ENCODE measurements around the gene FGF3. TPM values are rescaled to one million over a fixed set of nuclear protein-coding genes. Genes with fewer than 3 reads are reported as not detected.

FGF3 gene
- total and polyA plus RNA-seq, 10 of the 15 experiments (the other 5 are each of a cell fraction or from before 2014, with no cell fraction given), result not detected

DNA sequence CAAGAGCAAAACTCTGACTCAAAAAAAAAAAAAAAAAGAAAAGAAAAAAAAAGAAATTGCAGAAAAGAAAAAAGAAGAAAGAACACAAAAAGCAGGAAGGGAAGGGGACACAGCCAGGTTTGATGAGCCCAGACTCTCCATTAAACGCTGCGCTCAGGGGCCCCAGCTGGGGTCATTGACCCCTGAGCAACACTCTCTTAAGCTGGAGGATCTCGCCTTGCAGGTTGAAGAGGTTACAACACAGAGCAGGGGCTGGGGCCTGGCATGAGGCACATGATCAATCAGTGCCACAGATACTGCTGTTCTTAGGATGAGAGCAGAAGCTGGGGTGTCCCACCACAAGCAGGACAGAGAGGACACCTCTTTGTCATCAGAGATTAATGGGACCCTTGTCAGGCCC, 7.8 kb downstream of the FGF3 start (continued):
- TF ChIP-seq HDAC2 (IDR thresholded peaks at IDR 0.05) (no peak), GATAD2B (conservative IDR thresholded peaks at IDR 0.05; ENCODE audit: low read depth) (no peak), RCOR1 (conservative IDR thresholded peaks at IDR 0.05; ENCODE audit: low read depth, low read length) (no peak), ATF7 (IDR thresholded peaks at IDR 0.05; ENCODE audit: low read depth) (no peak)

GRCh38 chr11:69810289-69811118, 8.7 kb downstream of the FGF3 start:
- Histone ChIP-seq H3K4me1 (ENCODE audit: control insufficient read depth, insufficient read depth, low read length) (no peaks in the 10 kb centered on the region), H3K27me3 (replicated peaks in 1 of 2; ENCODE audit: control insufficient read depth in 2 of 2, insufficient read depth in 2 of 2, low read length in 1 of 2) (peaks cover 0 to 2% of the 10 kb centered on the region in 2 experiments; a peak in 2 of 4 replicates), H3K9me3 (replicated peaks; ENCODE audit: control insufficient read depth, insufficient read depth, low read length) (no peaks in the 10 kb centered on the region), H3K36me3 (ENCODE audit: control insufficient read depth in 2 of 2, insufficient read depth in 2 of 2, low read length in 1 of 2) (no peaks in the 10 kb centered on the region), H3K4me3 (no peak overlapping the region), H3K27ac (ENCODE audit: control insufficient read depth, insufficient read depth) (no peak overlapping the region), H3K4me2 (ENCODE audit: control insufficient read depth, insufficient read depth) (no peak overlapping the region), H4K20me1 (ENCODE audit: control insufficient read depth, insufficient read depth) (no peaks in the 10 kb centered on the region), H2AFZ (ENCODE audit: control insufficient read depth, low read depth, low read length) (no peak overlapping the region), H3K9ac (ENCODE audit: control insufficient read depth, insufficient read depth, low read length) (no peak overlapping the region), H3K79me2 (ENCODE audit: control insufficient read depth, insufficient read depth, low read length) (no peaks in the 10 kb centered on the region)
- in situ Hi-C loops (cut with MboI), result no loop called here
- no peak for ATAC-seq
- RAD21 ChIA-PET (ENCODE audit: unreplicated experiment), result no interaction called here
- no peak for FAIRE-seq
- BruUV-seq (replicated peaks), result no TSS peak
- DNase-seq (ENCODE audit: low read depth, low spot score), result no peak
- CTCF ChIA-PET, result no interaction called here
- no peak for TF ChIP-seq TAF1 (IDR thresholded peaks at IDR 0.05; ENCODE audit: borderline replicate concordance, low read depth, low read length)
- SMC1A ChIA-PET (ENCODE audit: uncharacterized antibody, unreplicated experiment), result no interaction called here
- POLR2A ChIA-PET, result no interaction called here
- 49% methylated on average over 29 of the region's 39 CpGs for WGBS (ENCODE audit: insufficient coverage, insufficient replicate concordance, low lambda C conversion rate, missing lambda C conversion rate)
- intact Hi-C loops (cut with micrococcal nuclease; ENCODE audit: unreplicated experiment), result no loop called here

GRCh38 chr11:69808667-69809086, 10.5 kb downstream of the FGF3 start:
- H3K9ac ChIP-seq (ENCODE audit: control insufficient read depth, insufficient read depth, low read length), result no peak overlapping the region
- no peak overlapping the region for H2AFZ ChIP-seq (ENCODE audit: control insufficient read depth, low read depth, low read length)
- H3K27me3 ChIP-seq (replicated peaks in 1 of 2; ENCODE audit: control insufficient read depth in 2 of 2, insufficient read depth in 2 of 2, low read length in 1 of 2), result peaks cover 0 to 2% of the 10 kb centered on the region in 2 experiments; a peak in 2 of 4 replicates
- H3K4me1 ChIP-seq (ENCODE audit: control insufficient read depth, insufficient read depth, low read length), result no peaks in the 10 kb centered on the region
- ATAC-seq (no peak), FAIRE-seq (no peak), DNase-seq (ENCODE audit: low read depth, low spot score) (no peak)
- ChIA-PET POLR2A (no interaction called here), SMC1A (ENCODE audit: uncharacterized antibody, unreplicated experiment) (no interaction called here), CTCF (no interaction called here), RAD21 (ENCODE audit: unreplicated experiment) (no interaction called here)
- BruUV-seq (replicated peaks), result no TSS peak
- in situ Hi-C loops (cut with MboI), result no loop called here
- intact Hi-C loops (cut with micrococcal nuclease; ENCODE audit: unreplicated experiment), result no loop called here
- H3K4me2 ChIP-seq (ENCODE audit: control insufficient read depth, insufficient read depth), result no peak overlapping the region
- H3K79me2 ChIP-seq (ENCODE audit: control insufficient read depth, insufficient read depth, low read length), result no peaks in the 10 kb centered on the region
- 22% methylated on average over 7 of the region's 7 CpGs for WGBS (ENCODE audit: insufficient coverage, insufficient replicate concordance, low lambda C conversion rate, missing lambda C conversion rate)
- H3K4me3 ChIP-seq, result no peak overlapping the region
- no peaks in the 10 kb centered on the region for H4K20me1 ChIP-seq (ENCODE audit: control insufficient read depth, insufficient read depth)
- no peaks in the 10 kb centered on the region for H3K36me3 ChIP-seq (ENCODE audit: control insufficient read depth in 2 of 2, insufficient read depth in 2 of 2, low read length in 1 of 2)
- H3K27ac ChIP-seq (ENCODE audit: control insufficient read depth, insufficient read depth), result no peak overlapping the region
- H3K9me3 ChIP-seq (replicated peaks; ENCODE audit: control insufficient read depth, insufficient read depth, low read length), result no peaks in the 10 kb centered on the region
- TF ChIP-seq, protein P1, sequence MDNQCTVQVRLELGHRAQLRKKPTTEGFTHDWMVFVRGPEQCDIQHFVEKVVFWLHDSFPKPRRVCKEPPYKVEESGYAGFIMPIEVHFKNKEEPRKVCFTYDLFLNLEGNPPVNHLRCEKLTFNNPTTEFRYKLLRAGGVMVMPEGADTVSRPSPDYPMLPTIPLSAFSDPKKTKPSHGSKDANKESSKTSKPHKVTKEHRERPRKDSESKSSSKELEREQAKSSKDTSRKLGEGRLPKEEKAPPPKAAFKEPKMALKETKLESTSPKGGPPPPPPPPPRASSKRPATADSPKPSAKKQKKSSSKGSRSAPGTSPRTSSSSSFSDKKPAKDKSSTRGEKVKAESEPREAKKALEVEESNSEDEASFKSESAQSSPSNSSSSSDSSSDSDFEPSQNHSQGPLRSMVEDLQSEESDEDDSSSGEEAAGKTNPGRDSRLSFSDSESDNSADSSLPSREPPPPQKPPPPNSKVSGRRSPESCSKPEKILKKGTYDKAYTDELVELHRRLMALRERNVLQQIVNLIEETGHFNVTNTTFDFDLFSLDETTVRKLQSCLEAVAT (IDR thresholded peaks at IDR 0.05), result no peak
- TF ChIP-seq, protein P2, sequence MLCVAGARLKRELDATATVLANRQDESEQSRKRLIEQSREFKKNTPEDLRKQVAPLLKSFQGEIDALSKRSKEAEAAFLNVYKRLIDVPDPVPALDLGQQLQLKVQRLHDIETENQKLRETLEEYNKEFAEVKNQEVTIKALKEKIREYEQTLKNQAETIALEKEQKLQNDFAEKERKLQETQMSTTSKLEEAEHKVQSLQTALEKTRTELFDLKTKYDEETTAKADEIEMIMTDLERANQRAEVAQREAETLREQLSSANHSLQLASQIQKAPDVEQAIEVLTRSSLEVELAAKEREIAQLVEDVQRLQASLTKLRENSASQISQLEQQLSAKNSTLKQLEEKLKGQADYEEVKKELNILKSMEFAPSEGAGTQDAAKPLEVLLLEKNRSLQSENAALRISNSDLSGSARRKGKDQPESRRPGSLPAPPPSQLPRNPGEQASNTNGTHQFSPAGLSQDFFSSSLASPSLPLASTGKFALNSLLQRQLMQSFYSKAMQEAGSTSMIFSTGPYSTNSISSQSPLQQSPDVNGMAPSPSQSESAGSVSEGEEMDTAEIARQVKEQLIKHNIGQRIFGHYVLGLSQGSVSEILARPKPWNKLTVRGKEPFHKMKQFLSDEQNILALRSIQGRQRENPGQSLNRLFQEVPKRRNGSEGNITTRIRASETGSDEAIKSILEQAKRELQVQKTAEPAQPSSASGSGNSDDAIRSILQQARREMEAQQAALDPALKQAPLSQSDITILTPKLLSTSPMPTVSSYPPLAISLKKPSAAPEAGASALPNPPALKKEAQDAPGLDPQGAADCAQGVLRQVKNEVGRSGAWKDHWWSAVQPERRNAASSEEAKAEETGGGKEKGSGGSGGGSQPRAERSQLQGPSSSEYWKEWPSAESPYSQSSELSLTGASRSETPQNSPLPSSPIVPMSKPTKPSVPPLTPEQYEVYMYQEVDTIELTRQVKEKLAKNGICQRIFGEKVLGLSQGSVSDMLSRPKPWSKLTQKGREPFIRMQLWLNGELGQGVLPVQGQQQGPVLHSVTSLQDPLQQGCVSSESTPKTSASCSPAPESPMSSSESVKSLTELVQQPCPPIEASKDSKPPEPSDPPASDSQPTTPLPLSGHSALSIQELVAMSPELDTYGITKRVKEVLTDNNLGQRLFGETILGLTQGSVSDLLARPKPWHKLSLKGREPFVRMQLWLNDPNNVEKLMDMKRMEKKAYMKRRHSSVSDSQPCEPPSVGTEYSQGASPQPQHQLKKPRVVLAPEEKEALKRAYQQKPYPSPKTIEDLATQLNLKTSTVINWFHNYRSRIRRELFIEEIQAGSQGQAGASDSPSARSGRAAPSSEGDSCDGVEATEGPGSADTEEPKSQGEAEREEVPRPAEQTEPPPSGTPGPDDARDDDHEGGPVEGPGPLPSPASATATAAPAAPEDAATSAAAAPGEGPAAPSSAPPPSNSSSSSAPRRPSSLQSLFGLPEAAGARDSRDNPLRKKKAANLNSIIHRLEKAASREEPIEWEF (IDR thresholded peaks at IDR 0.05; ENCODE audit: insufficient replicate concordance, low read depth, low read length), result no peak
- no peak for TF ChIP-seq TBL1XR1 (IDR thresholded peaks at IDR 0.05; ENCODE audit: low read depth, low read length)
- no peak for TF ChIP-seq KAT2A (conservative IDR thresholded peaks at IDR 0.05; ENCODE audit: control insufficient read depth, low read depth, low read length)
